Activated T-cell treated with anti-CD3 and anti-CD28 coated beads, Interleukin-2, amount 50 U/mL, for 48 hours (primary cell): ENCODE measurements around the gene MCM5.
"Not testable (repeated sequence)": the region's sequence is repeated elsewhere in the genome, so short reads cannot be mapped to it uniquely, and the experiment has no call there.

Experiments used
- DNase-seq, 2 experiments: peaks; one replicate each; pipeline ENCODE4 v3.0.0-alpha.2; 2020

Gene MCM5

DNA sequence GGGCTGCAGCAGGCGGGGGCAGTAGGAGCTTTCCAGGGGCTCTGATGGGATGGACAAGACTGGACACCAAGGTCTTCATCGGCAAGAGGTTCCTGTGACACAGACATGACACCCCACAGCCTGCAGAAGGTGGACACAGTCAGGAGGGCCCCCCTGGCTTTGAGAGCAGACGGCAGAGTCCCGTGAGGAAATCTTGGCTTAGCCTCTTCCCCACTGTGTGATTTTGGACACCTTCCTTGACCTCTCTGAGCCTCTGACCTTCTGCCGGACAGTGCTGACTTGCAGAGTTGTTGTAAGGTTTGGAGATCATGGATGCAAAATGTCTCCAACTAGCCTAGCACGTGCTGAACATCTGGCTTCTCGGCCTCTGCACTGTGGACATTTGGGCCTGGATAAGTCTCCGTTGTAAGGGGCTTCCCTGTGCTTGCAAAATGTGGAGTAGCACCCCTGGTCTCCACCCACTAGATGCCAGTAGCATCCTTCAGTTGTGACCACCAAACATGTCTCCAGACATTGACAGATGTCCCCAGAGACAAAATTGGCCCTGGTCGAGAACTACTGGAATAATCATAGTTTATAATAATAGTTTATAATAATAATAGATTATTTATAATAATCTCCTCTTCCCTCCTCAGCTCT lies 54.6 kb downstream of the MCM5 start:
- no peak for DNase-seq

DNA sequence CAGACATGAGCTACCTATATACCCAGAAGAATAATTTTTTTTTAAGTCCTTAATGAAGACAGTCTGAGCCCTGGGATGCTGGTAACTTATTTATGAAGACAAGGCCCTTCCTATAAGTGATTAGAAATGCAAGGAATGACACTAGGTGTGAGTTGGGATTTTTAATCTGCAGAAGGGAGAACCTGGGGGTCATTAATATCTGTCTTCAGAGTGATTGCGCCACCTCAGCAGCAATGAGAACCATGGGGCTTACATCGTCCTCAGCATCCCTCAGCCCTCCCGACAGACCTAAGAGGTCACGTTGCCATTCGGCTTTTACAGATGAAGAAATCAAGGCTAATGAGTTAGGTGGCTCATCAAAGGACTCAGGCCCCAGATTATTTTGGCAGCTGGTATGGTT lies 55.6 kb downstream of the MCM5 start:
- DNase-seq: no peak

DNA sequence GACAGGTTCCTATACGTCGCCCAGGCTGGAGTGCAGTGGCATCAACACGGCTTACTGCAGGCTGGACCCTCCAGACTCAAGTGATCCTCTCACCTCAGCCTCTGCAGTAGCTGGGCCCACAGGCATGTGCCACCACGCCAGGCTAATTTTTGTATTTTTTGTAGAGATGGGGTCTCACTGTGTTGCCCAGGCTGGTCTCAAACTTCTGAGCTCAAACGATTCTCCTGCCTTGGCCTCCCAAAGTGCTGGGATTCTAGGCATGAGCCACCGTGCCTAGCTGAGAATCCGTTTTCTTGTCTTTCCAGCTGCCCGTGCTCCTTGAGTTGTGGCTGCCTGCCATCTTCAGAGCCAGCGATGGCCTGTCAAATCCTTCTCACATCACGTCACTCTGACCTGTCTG lies 56.8 kb downstream of the MCM5 start:
- DNase-seq: no peak

DNA sequence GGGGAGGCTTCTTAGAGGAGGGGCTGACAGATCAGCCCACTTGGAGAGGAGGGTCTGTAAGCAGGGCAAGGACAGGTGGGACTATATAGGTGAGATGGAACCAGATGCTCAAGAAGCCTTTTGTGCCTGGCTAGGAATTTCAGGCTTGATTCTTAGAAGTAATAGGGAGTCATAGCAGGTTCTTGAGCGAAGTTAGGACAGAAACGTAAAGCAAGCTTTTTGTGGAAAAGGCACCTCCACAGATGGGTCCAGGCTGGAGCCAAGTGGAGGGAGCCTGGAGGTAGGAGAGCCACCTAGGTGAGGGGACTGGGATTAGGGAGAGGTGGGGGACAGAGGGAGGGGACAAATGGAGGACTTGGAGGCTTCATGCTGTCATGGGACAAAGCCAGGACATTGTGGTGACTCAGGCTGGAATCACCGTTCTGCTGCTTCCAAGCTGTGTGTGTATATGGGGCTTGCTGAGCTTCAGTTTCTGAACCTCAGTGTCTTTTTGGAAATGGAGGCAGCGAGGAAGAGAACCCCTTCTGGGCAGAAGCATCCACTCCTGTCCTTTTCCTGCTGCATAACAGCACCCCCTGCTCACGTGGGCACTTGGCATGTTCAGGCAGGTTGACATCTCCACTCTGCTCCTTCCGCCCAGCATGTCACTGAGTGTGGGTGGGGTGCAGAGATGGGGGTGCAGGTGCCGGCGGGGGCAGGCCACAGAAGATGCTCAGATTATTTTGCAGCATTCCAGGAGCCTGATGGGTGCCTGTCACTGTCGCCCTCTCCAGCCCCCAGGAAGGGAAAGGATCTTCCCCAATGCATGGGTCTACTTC lies 58.0 kb downstream of the MCM5 start:
- no peak for DNase-seq

DNA sequence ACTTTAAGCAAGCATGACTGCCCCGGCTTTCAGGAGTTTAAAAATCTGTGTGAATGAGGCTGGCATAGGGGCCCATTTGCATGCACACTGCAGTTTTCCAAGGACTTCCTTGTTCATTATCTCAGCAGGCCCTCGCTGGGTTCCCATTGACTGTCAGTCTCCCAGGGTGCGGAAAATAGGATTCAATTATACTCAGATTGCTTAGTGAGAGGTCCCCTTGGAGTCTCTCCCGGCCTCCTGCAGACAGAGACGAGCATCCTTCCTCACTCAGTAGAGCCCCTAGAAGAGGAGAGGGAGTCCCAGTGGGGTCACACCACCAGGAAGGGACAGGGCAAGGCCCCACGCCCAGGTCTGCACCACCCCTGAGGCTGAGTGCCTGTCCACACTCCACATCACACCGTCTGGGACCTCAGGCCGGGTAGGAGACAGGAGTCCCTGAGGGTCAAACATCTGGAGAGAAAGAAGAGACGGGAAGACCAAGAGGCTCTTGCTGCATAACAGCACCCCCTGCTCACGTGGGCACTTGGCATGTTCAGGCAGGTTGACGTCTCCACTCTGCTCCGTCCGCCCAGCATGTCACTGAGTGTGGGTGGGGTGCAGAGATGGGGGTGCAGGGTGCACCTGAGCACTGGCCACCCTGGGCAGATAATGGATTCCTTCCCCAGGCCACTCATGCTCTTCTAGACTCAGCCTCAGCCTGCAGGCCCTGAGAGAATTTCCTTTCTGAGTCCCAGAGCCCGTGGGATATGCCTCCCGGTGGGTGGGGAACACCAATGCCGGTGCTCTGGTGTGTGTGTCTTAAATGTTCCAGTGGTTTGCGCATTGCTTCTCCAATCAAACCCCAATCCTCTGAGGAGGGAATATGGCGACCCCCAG lies 58.8 kb downstream of the MCM5 start:
- no peak for DNase-seq

DNA sequence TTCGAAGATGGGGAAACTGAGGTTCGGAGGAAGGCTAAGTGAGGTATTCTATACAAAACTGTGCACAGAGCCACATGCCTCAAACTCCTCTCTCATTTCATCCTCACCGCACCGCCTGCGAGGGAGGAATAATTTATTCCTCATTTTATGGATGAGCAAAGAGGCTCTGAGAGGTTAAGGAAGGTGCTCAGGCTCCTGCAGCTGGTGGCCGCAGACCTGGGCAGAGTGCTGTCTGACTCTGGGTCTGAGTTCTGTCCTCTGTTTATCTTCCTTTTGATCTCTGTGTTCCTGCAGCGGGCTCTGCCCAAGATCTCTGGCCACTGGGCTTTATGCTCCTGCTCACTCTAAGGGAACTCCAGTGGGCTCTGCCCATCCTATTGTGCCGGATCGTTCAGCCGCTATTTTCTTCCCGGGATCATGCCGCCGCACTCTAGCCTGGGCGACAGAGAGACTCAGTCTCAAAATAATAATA lies 59.5 kb downstream of the MCM5 start:
- no peak for DNase-seq

DNA sequence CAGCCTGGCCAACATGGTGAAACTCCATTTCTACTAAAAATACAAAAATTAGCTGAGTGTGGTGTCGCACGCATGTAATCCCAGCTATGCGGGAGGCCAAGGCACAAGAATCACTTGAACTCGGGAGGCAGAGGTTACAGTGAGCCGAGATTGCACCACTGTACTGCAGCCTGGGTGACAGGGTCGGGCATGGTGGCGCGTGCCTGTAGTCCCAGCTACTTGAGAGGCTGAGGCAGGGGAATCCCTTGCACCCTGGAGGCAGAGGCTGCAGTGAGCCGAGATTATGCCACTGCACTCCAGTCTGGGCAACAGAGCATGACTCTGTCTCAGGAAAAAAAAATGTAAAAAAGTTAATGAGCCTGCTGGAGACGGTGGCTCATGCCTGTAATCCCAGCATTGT lies 60.0 kb downstream of the MCM5 start:
- not testable (repeated sequence) for DNase-seq

DNA sequence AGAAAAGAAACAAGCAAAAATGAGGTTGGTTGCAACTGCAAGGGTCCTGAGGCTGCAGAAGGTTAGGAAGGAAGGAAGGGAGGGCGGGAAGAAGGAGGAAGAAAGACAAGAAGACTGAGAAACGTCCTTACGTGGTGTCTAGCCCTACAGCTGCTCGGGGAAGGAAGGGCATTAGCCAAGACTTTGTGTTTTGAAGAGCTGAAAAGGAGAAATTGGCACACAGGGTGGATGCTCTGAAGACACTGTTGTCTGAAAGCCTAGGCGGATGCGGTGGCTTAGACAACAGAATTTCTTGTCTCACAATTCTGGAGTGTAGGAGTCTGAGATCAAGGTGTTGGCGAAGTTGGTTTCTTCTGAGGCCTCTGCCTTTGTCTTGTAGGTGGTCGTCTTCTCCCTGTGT lies 60.7 kb downstream of the MCM5 start:
- DNase-seq: no peak

DNA sequence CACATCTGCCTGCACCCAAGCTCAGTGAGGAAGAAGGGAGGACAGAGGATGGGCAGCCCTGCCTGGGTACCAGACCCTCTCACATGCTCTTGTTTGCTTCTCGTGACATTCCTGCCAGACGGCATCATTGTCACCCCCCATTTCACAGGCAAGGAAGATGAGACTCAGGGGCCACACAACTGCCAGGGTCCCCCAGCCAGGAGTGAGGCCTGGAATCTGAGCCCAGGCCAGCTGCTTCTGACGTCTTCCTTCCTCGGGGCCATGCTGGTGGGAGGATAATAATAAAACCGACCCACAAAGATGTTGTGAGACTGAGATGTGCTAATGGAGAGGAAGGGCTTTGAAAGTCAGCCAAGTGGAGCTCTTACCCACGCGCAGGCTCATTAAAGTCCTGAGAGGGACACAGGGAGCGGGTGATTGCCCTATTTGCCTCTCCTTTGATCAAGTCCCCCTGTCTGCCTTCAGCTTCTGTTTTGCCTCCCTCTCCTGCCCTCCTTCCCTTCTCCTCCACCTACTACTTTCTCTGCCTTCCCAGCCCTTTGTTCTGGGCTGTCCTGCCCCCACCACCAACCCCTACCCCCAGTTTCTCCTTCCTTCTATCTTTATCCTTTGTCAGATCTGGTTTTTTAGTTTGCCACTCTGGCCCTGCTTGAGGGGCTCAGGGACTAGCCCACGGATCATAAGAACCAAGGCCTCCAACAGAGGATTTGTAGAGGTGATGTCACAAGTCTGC lies 62.7 kb downstream of the MCM5 start:
- DNase-seq: no peak

DNA sequence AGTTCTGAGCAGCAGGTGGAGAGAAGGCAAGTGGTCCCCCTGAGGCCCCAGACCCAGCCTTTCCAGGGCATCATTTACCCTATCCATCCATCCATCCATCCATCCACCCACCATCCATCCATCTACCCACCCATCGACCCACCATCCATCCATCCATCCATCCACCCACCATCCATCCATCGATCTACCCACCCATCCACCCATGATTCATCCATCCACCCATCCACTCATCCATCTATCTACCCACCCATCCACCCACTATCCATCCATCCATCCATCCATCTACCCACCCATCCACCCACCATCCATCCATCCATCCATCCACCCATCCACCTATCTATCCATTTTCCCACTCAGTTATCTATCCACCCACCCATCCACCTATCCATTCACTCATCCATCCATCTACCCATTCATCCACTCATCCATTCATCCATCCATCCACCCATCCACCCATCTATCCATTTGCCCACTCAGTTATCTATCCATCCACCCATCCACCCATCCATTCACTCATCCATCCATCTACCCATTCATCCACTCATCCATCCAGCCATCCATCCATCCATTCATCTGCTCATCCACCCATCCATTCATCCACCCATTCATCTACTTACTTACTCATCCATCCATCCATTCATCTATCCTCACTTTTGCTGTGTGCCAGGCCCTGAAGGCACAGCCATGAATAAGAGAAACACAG lies 63.4 kb downstream of the MCM5 start:
- DNase-seq: no peak

DNA sequence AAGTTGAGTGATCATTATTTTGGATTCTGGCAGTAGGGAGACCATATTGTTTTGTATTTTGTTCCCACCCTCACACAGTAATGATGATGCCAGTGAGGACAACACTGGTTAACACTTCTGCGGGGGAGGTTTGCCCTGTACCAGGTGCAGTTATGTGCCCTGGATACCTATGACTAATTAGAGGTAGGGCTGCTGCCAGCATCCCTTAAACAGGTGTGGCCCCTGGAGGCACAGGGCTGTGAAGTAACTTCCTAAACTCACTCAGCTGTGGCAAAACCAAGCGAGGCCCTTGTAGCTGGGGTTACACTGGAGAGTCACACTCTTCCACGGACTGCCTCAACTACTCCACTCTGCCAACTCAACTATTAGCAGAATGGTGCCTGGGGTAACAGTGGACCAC lies 64.5 kb downstream of the MCM5 start:
- DNase-seq: no peak

DNA sequence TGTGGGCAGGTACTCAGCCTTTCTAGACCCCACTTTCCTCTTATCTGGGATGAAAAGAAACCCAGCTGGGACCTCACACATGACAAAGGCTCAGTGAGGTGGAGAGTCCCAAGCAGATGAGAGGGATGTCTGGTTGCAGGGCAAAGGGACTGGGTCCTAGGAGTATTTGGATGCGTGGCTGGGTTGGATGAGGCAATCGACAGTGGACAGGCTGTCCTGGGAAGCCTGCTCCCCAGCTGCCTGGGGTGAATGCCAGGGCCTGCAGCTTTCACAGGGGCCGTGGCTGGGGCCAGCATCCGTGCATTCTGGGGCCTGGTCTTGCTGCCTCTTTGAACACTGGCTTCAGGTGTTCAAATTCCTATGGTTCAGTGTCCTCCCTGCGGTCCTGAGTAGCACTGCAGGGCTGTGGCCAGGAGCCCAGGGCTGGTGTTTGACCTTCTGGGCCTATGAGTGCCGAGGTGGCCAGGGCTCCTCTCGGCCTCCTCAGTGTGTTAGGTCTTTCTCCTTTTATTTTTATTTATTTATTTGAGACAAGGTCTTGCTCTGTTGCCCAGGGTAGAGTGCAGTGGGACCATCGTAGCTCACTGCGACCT lies 65.3 kb downstream of the MCM5 start:
- no peak for DNase-seq

DNA sequence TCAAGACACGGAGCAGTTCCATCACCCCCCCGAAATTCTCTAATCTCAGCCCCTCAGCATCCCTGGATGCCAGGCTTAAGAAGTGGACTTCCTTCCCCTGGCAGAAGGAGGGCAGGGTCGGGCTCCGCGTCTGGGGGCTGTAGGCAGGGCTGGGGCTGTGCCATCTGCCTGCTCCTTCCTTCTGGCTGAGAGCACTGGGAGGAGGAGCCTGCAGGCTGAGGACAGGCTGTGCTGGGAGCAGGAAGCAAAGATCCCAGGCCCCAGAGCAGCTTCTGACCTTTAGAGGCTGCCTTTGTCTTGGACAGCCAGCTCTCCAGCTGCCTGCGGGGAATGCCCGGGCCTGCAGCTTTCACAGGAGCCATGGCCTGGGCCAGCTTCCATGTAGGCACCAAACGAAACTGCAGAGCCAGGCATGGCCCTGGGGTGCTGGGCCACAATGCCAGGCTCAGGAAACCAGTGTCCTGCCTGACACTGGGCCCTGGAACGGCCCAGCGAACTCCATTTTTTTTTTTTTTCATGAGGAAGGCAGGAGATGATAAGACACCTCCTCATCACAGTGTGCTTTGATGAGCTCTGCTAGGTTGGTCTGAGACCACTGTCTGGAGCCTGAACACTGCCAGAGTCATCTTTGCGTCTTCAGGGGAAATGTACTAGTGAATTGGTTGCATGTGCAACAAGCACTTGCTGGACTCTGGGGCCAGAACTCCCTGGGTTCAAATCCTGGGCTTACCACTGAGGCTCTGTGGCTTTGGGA lies 67.9 kb downstream of the MCM5 start:
- DNase-seq: no peak

DNA sequence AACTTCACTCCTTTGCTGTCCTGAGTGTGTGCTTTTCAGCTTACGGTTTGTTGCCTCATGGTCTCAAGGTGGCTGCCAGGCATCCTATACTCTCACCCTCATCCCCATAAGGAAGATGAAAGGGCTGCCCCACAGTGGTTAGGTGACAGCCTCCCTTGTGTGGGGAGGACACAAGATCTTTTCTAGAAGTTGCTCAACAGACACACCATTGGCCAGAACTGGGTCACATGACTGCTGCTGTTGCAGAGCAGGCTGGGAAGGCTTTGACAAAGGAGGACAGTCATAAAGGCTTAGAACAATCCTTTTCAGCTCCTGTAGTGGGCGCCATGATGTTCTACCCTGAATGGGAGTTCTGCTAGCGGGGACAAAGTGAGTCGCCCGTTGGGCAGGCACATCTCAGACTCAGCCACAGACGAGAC lies 71.0 kb downstream of the MCM5 start:
- DNase-seq: no peak

DNA sequence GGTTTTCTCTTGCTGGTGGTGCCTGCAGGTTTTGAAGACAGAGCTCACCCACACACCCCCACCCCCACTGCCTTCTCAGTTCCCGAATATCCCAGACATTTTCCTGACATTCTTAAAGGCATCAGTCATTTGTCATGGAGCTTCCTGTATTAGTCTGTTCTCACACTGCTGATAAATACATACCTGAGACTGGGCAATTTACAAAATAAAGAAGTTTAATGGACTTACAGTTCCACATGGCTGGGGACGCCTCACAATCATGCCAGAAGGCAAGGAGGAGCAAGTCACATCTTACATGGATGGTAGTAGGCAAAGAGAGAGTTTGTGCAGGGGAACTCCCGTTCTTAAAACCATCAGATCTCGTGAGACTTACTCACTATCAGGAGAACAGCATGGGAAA lies 71.6 kb downstream of the MCM5 start:
- not testable (repeated sequence) for DNase-seq

DNA sequence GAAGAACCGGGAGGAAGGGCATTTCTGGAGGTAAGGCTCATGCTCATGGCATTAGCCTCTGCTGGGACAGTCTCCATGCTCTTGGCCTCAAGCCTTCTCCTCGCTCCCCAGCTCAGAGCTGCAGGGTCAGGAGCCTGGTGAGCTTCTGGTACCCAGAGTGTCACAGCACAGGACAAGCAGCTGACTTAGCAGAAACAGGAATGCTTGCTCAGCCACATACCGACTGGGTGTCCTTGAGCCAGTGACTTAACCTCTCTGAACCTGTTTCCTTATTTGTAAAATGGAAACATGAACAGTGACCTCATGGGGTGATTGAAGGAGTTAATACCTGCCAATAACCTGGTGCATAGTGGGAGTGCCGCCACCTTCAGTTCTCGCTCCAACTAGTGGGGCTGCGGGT lies 72.5 kb downstream of the MCM5 start:
- no peak for DNase-seq

DNA sequence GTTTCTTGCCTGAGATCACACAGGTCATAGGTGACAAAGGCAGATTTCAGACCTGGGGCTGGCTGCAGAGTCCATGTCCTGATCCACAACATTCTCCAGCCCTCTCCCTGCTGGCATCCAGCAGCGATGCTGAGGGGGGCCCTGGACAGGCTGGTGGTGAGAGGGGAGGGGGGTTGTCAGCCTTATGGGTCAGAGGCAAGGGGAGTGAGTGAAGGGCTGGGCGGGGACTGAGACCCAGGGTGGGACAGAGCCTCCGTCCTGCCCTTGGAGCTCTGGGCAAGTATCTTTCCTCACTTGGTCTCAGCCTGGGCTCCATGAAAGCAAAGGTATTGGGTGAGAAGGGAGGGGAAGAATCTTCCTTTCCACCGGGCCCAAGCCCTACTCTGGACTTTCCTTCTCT lies 74.0 kb downstream of the MCM5 start:
- no peak for DNase-seq
